C4-2B (cell line): Measurements from ENCODE around the gene CCDC112.
"Not testable (repeated sequence)": the region's sequence is repeated elsewhere in the genome, so short reads cannot be mapped to it uniquely, and the experiment has no call there.

ENCODE experiments used
- H3K27ac ChIP-seq: fragments of 450-650 bp; 2 replicates; pipeline ENCODE4 v1.5.1; 2017
- CTCF ChIP-seq: fragments of 450-650 bp; conservative IDR thresholded peaks from 2 replicates; pipeline ENCODE4 v1.5.1; 2017; ENCODE audit warnings: mild to moderate bottlenecking
- ZFX ChIP-seq: fragments of 450-650 bp; IDR thresholded peaks from 2 replicates; pipeline ENCODE4 v1.6.1; 2017

CCDC112 gene

DNA sequence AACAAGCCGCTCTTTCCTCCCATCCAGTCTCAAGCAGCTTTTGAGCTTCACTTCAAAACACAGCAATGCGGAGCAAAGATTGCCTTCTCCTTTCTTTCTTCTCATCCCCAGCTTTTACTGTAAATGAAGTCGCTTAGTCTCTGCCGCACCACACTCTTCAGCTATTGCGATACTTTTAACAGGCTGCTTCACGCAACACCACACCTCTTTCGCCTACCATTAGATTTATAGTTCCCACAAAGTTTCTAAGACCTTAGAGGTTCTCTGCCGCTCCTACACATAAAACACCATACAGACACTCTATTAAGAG lies 34.5 kb downstream of the CCDC112 start:
- TF ChIP-seq CTCF = no peak
- TF ChIP-seq ZFX = no peak
- H3K27ac ChIP-seq = peak overlapping the region; percentile 85

DNA sequence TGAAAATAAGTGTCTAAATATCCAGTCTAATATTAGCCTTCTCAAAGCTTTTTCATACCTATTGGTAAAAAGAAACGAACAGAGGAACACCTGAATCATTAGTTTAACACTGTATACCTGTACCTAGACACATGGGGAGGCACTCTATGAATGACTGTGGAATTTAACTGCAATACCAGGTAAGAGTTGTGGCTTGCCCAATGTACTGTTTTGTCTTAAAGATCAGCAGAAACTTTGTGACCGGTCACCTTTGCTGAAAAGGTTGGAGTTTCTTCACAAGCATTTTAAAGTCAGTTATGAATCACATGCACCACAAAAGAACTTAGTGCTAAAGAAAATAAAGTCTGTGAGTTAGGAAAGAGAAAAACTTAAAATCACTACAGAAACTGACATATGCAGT lies 36.2 kb downstream of the CCDC112 start:
- H3K27ac ChIP-seq = no peak overlapping the region
- TF ChIP-seq ZFX = no peak
- TF ChIP-seq CTCF = no peak

GRCh38 chr5:115257981-115258380 lies 38.5 kb downstream of the CCDC112 start:
- TF ChIP-seq CTCF (no peak), ZFX (no peak)
- H3K27ac ChIP-seq = no peak overlapping the region

DNA sequence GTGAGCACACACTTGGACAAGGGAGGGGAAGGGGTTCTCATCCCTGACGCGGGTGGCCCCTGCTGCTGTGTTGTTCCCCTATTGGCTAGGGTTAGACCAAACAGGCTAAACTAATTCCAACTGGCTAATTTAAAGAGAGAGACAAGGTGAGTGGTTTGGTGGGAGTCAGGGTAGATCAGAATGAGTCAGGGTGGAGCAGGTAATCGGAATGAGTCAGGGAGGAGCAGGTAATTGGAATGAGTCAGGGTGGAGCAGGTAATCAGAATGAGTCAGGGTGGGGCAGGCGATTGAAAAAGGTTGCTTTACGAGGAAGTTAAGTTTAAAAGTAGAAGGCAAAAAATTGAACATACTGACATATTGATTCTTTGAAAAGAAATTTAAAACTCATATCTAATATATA lies 47.1 kb downstream of the CCDC112 start:
- not testable (repeated sequence) for H3K27ac ChIP-seq

- peak; percentile 93 for TF ChIP-seq CTCF
- no peak for TF ChIP-seq ZFX
These were observed 50.0 kb downstream of the CCDC112 start for GRCh38 chr5:115246361-115246991.

DNA sequence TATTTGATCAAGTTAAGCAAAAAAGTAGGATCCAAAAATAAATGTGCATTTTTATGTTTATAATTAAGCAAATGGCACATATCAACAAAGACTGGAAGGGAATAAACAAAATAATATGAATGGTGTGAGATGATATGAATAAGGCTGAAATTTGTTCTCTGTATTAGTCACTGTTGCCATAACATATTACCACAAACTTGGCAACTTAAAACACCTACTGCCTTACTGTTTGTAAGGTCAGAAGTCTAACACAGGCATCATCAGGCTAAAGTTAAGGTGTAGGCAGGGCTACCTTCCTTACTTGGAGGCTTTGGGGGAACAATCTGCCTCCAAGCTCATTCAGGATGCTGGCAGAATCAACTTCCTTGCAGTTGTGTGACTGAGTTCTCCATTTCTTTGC lies 53.0 kb downstream of the CCDC112 start:
- H3K27ac ChIP-seq = no peak overlapping the region
- TF ChIP-seq ZFX (no peak), CTCF (no peak)

More at GRCh38 chr5:115246361-115246991, 50.0 kb downstream of the CCDC112 start:
- H3K27ac ChIP-seq = no peak overlapping the region

DNA sequence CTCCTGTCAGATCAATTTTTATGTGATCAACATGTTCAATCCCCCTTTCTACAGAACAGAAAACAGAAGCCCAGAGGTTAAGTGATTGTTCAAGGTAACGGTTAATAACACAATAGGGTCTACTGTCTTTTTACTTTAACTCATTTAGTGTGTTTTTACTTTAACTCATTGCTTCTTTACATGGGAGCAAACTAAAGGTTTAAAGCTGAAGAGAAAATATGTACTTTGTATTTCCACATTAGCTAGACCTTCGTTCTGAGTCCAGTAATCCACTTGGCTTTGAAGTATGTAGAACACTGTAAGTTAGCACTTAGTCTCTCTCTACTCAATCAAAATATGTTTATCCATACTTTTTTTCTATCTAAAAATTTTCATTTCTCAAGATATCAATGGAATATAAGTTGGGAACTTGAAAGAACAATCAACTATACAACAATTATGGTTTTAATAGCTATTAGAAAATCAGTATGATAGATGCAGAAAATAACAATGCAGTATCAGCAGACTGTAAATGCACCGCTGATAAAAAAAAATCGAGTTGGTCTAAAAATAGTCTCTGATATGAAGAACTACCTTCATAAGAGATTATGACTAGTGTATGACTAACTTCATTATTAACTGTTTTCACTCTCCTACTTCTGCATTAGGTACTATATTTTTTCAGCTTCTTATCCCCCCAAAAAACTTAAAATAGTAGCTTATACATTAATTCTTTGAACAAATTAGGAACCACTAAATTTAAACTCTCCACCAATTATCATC lies 54.4 kb downstream of the CCDC112 start:
- H3K27ac ChIP-seq = no peak overlapping the region
- no peak for TF ChIP-seq CTCF
- TF ChIP-seq ZFX = no peak

- TF ChIP-seq ZFX = no peak
- no peak for TF ChIP-seq CTCF
- no peak overlapping the region for H3K27ac ChIP-seq
These were observed 59.4 kb downstream of the CCDC112 start for GRCh38 chr5:115237066-115237465.
